Keratinocyte (primary cell): ENCODE data around the gene CRIM1. TPM values are rescaled to one million over a fixed set of nuclear protein-coding genes. Genes with fewer than 3 reads are reported as not detected.

Source experiments
- DNase-seq: peaks from one replicate; pipeline ENCODE4 v3.0.0-alpha.2; 2011; ENCODE audit warnings: low read depth, missing footprints, low spot score
- FAIRE-seq: peaks from 2 replicates; lab custom pipeline; 2011; peaks lifted over from hg19 to GRCh38; lab: Jason Lieb, UNC
- H2AFZ ChIP-seq: 2 replicates; pipeline ENCODE4 v1.6.0; 2012; ENCODE audit warnings: low read length, control low read depth, inconsistent platforms; ENCODE audit not compliant: control insufficient read depth
- H3K27ac ChIP-seq: 2 replicates; pipeline ENCODE4 v1.5.1; 2011; ENCODE audit warnings: low read length; ENCODE audit not compliant: control insufficient read depth, insufficient read depth
- H3K27me3 ChIP-seq: 3 replicates; pipeline ENCODE4 v1.6.0; 2011; ENCODE audit warnings: low read length; ENCODE audit not compliant: control insufficient read depth, insufficient read depth; ENCODE audit errors: extremely low read depth
- H3K36me3 ChIP-seq, 2 experiments: 2 replicates in 1 of 2; 3 replicates in 1 of 2; pipeline ENCODE4 v1.5.1; 2011; ENCODE audit warnings: low read length in 2 of 2, mild to moderate bottlenecking in 1 of 2; ENCODE audit not compliant: control insufficient read depth in 2 of 2, insufficient read depth in 2 of 2; ENCODE audit errors: extremely low read depth in 1 of 2
- H3K4me1 ChIP-seq: 3 replicates; pipeline ENCODE4 v1.5.1; 2011; ENCODE audit warnings: low read length; ENCODE audit not compliant: control insufficient read depth, insufficient read depth; ENCODE audit errors: extremely low read depth
- H3K4me2 ChIP-seq: 3 replicates; pipeline ENCODE4 v1.6.0; 2011; ENCODE audit warnings: low read depth, low read length; ENCODE audit not compliant: control insufficient read depth, insufficient read depth; ENCODE audit errors: extremely low read depth
- H3K4me3 ChIP-seq, 3 experiments: fragments of 200-600 bp in 1 of 3; sonication (generic) in 1 of 3; 2 replicates in 2 of 3; 3 replicates in 1 of 3; pipeline ENCODE4 v1.5.1; 2011 to 2016; ENCODE audit warnings: low read length in 3 of 3, mild to moderate bottlenecking in 3 of 3, control low read depth in 2 of 3, inconsistent platforms in 1 of 3, low read depth in 1 of 3, mixed read lengths in 1 of 3, mixed run types in 1 of 3, moderate library complexity in 1 of 3; ENCODE audit not compliant: control insufficient read depth in 2 of 3, insufficient read depth in 2 of 3; ENCODE audit errors: extremely low read depth in 1 of 3
- H3K79me2 ChIP-seq: 2 replicates; pipeline ENCODE4 v1.6.0; 2012; ENCODE audit warnings: low read length; ENCODE audit not compliant: control insufficient read depth, insufficient read depth
- H3K9ac ChIP-seq: 3 replicates; pipeline ENCODE4 v1.6.0; 2011; ENCODE audit warnings: low read length; ENCODE audit not compliant: control insufficient read depth, insufficient read depth; ENCODE audit errors: extremely low read depth
- H3K9me1 ChIP-seq: 3 replicates; pipeline ENCODE4 v1.6.0; 2011; ENCODE audit warnings: low read length; ENCODE audit not compliant: control insufficient read depth, insufficient read depth; ENCODE audit errors: extremely low read depth
- H3K9me3 ChIP-seq: 2 replicates; pipeline ENCODE4 v1.5.1; 2012; ENCODE audit warnings: low read depth, low read length; ENCODE audit not compliant: control insufficient read depth
- H4K20me1 ChIP-seq: 3 replicates; pipeline ENCODE4 v1.6.0; 2011; ENCODE audit warnings: low read length; ENCODE audit not compliant: control insufficient read depth, insufficient read depth; ENCODE audit errors: extremely low read depth
- CTCF ChIP-seq, 3 experiments: IDR thresholded peaks in 1 of 3; conservative IDR thresholded peaks in 1 of 3; optimal IDR thresholded peaks in 1 of 3; 2 replicates in 2 of 3; 3 replicates in 1 of 3; pipeline versions ENCODE3 to v1.5.1; 2011; ENCODE audit warnings: low read length in 3 of 3, mild to moderate bottlenecking in 3 of 3, moderate library complexity in 2 of 3, control low read depth in 1 of 3, inconsistent platforms in 1 of 3; ENCODE audit not compliant: insufficient read depth in 2 of 3; ENCODE audit errors: extremely low read depth in 1 of 3
- EZH2 ChIP-seq: IDR thresholded peaks from one replicate; pipeline ENCODE4 v1.6.1; 2012; ENCODE audit warnings: inconsistent platforms, mild to moderate bottlenecking, low read length, moderate library complexity
- dilution Hi-C: fragments of 300-500 bp; cut with MboI; formaldehyde crosslinking; loops from one replicate; pipeline ENCODE4 v1.7.0; 2020; ENCODE audit warnings: low sequenced_read_pairs; ENCODE audit not compliant: extremely low pct_ligation_motif_present
- polyA plus RNA-seq, 5 experiments: library from polyadenylated mRNA; depleted of rRNA in 3 of 5; stranded (reverse) in 3 of 5; stranded (forward) in 1 of 5; unstranded in 1 of 5; fragments of >200 nt; gene quantifications; 1 replicate in 1 of 5; 2 replicates in 3 of 5; 3 replicates in 1 of 5; pipeline versions ENCODE4 v1.2.1 to v1.2.3, GENCODE V29; 2011 to 2012; ENCODE audit warnings: missing spikeins in 2 of 5, low read depth in 1 of 5, low replicate concordance in 1 of 5

CRIM1 gene
- polyA plus RNA-seq, 1 donor (not counting 4 experiments of a cell fraction or from before 2014, with no cell fraction given) = 98.3 TPM

- DNase-seq = no peak
- H3K9me3 ChIP-seq = no peaks in the 10 kb centered on the region
- FAIRE-seq = no peak
- TF ChIP-seq CTCF (optimal IDR thresholded peaks at IDR 0.05 in 1 of 3, IDR thresholded peaks at IDR 0.05 in 1 of 3, conservative IDR thresholded peaks at IDR 0.05 in 1 of 3; ENCODE audit: extremely low read depth in 1 of 3, insufficient read depth in 2 of 3, low read length in 3 of 3) (no peak), EZH2 (no peak)
- H3K27ac ChIP-seq = peak overlapping the region; percentile 86
- dilution Hi-C loops = no loop called here
- peaks cover 71% of the 10 kb centered on the region for H3K79me2 ChIP-seq
- H3K4me3 ChIP-seq = peak overlapping the region; percentile 83 to 94 (median 92)
- H2AFZ ChIP-seq = no peak overlapping the region
- H4K20me1 ChIP-seq = no peaks in the 10 kb centered on the region
- H3K4me1 ChIP-seq = peaks cover 45% of the 10 kb centered on the region
- no peaks in the 10 kb centered on the region for H3K36me3 ChIP-seq
- no peaks in the 10 kb centered on the region for H3K27me3 ChIP-seq
- peak overlapping the region; percentile 89 for H3K9ac ChIP-seq
- no peak overlapping the region for H3K4me2 ChIP-seq
- H3K9me1 ChIP-seq = no peaks in the 10 kb centered on the region
Measured at GRCh38 chr2:36356298-36356989, 866 bp downstream of the CRIM1 start.

- Histone ChIP-seq H4K20me1 (no peaks in the 10 kb centered on the region), H3K4me2 (peak overlapping the region; percentile 88), H3K4me1 (peaks cover 52% of the 10 kb centered on the region), H3K4me3 (peak overlapping the region; percentile 83 to 94 (median 92)), H3K9ac (peak overlapping the region; percentile 89), H3K27ac (peak overlapping the region; percentile 86), H3K79me2 (peaks cover 79% of the 10 kb centered on the region), H3K27me3 (no peaks in the 10 kb centered on the region), H2AFZ (peak overlapping the region; percentile 42), H3K9me3 (no peaks in the 10 kb centered on the region), H3K36me3 (no peaks in the 10 kb centered on the region), H3K9me1 (no peaks in the 10 kb centered on the region)
- DNase-seq = no peak
- no peak for FAIRE-seq
- TF ChIP-seq CTCF (optimal IDR thresholded peaks at IDR 0.05 in 1 of 3, IDR thresholded peaks at IDR 0.05 in 1 of 3, conservative IDR thresholded peaks at IDR 0.05 in 1 of 3; ENCODE audit: extremely low read depth in 1 of 3, insufficient read depth in 2 of 3, low read length in 3 of 3) (peak in 1 of 3 experiments; percentile 63), EZH2 (no peak)
- dilution Hi-C loops = no loop called here
Measured at GRCh38 chr2:36356990-36357846, 1.6 kb downstream of the CRIM1 start.
